Measurements from ENCODE around the gene ALDH2. TPM values are rescaled to one million over a fixed set of nuclear protein-coding genes. Genes with fewer than 3 reads are reported as not detected.

The ALDH2 gene
- total and polyA plus RNA-seq, 2 of the 8 experiments (the other 6 are each of a cell fraction or from before 2014, with no cell fraction given): 25.4 to 43.8 TPM

DNA sequence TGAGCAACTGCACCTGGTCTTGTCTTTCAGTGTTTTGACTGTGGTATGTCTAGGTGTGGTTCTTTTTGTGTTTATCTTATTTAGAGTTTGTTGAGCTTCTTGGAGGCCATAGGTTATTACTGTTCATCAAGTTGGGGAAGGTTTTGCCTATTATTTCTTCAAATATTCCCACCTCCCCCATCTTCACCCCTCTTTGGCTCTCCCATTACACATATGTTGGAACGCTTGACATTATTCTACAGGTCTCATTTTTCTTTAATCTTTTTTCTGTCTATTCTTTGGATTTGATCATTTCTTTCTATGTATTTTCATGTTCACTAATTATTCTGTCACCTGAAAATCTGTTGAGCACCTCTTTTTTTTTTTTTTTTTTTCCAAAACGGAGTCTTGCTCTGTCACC is 91.5 kb downstream of the ALDH2 start (continued):
- TF ChIP-seq, protein P1, sequence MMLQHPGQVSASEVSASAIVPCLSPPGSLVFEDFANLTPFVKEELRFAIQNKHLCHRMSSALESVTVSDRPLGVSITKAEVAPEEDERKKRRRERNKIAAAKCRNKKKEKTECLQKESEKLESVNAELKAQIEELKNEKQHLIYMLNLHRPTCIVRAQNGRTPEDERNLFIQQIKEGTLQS (IDR thresholded peaks at IDR 0.05; ENCODE audit: insufficient read depth, low read depth, low read length): no peak
- TF ChIP-seq POLR2AphosphoS5 (IDR thresholded peaks at IDR 0.05; ENCODE audit: low read depth, low read length) (no peak), SIRT6 (IDR thresholded peaks at IDR 0.05; ENCODE audit: low read length) (no peak)
